ENCODE results near the gene TNS4. TPM values are rescaled to one million over a fixed set of nuclear protein-coding genes. Genes with fewer than 3 reads are reported as not detected.
A peak's percentile ranks its signal among the peaks of the same experiment; 100 is the strongest.

Gene TNS4
- total and polyA plus RNA-seq, 4 donors = 0.29 TPM; not detected in 3

GRCh38 chr17:40469805-40470675 is 31.4 kb downstream of the TNS4 start:
- Histone ChIP-seq H3K9me3 (ENCODE audit: control insufficient read depth, insufficient read depth, low read length) (peaks cover 2% of the 10 kb centered on the region), H3K4me3 (ENCODE audit: low read depth, low read length) (no peak overlapping the region), H3K27me3 (ENCODE audit: control insufficient read depth, insufficient read depth, low read length) (no peaks in the 10 kb centered on the region), H3K27ac (ENCODE audit: low read depth, low read length) (no peak overlapping the region), H3K36me3 (ENCODE audit: control insufficient read depth, insufficient read depth, low read length) (no peaks in the 10 kb centered on the region), H3K4me1 (ENCODE audit: control insufficient read depth, insufficient read depth, low read length) (peaks cover 16% of the 10 kb centered on the region)
- 86% methylated on average over 4 of the region's 4 CpGs for WGBS (ENCODE audit: insufficient coverage)
- no peak for DNase-seq (ENCODE audit: low read depth in 4 of 6, low spot score in 6 of 6)

GRCh38 chr17:40468560-40468959 is 32.9 kb downstream of the TNS4 start:
- no peak overlapping the region for H3K4me3 ChIP-seq (ENCODE audit: low read depth, low read length)
- WGBS (ENCODE audit: insufficient coverage) = 98% methylated on average over 7 of the region's 7 CpGs
- H3K27ac ChIP-seq (ENCODE audit: low read depth, low read length) = no peak overlapping the region
- H3K36me3 ChIP-seq (ENCODE audit: control insufficient read depth, insufficient read depth, low read length) = no peaks in the 10 kb centered on the region
- peaks cover 2% of the 10 kb centered on the region for H3K9me3 ChIP-seq (ENCODE audit: control insufficient read depth, insufficient read depth, low read length)
- no peak for DNase-seq (ENCODE audit: low read depth in 4 of 6, low spot score in 6 of 6)
- no peaks in the 10 kb centered on the region for H3K27me3 ChIP-seq (ENCODE audit: control insufficient read depth, insufficient read depth, low read length)
- H3K4me1 ChIP-seq (ENCODE audit: control insufficient read depth, insufficient read depth, low read length) = peaks cover 12% of the 10 kb centered on the region

- WGBS (ENCODE audit: insufficient coverage) = 94% methylated on average over 2 of the region's 2 CpGs
- no peak for DNase-seq (ENCODE audit: low read depth in 4 of 6, low spot score in 6 of 6)
- Histone ChIP-seq H3K27ac (ENCODE audit: low read depth, low read length) (no peak overlapping the region), H3K9me3 (ENCODE audit: control insufficient read depth, insufficient read depth, low read length) (peaks cover 2% of the 10 kb centered on the region), H3K4me1 (ENCODE audit: control insufficient read depth, insufficient read depth, low read length) (peaks cover 24% of the 10 kb centered on the region), H3K4me3 (ENCODE audit: low read depth, low read length) (no peak overlapping the region), H3K36me3 (ENCODE audit: control insufficient read depth, insufficient read depth, low read length) (no peaks in the 10 kb centered on the region), H3K27me3 (ENCODE audit: control insufficient read depth, insufficient read depth, low read length) (no peaks in the 10 kb centered on the region)
Measured at GRCh38 chr17:40467281-40467867, 34.0 kb downstream of the TNS4 start.

GRCh38 chr17:40466298-40466971 is 35.0 kb downstream of the TNS4 start:
- Histone ChIP-seq H3K27me3 (ENCODE audit: control insufficient read depth, insufficient read depth, low read length) (no peaks in the 10 kb centered on the region), H3K9me3 (ENCODE audit: control insufficient read depth, insufficient read depth, low read length) (no peaks in the 10 kb centered on the region), H3K4me1 (ENCODE audit: control insufficient read depth, insufficient read depth, low read length) (peaks cover 30% of the 10 kb centered on the region), H3K36me3 (ENCODE audit: control insufficient read depth, insufficient read depth, low read length) (no peaks in the 10 kb centered on the region), H3K4me3 (ENCODE audit: low read depth, low read length) (no peak overlapping the region), H3K27ac (ENCODE audit: low read depth, low read length) (no peak overlapping the region)
- 90% methylated on average over 6 of the region's 11 CpGs for WGBS (ENCODE audit: insufficient coverage)
- no peak for DNase-seq (ENCODE audit: low read depth in 4 of 6, low spot score in 6 of 6)

GRCh38 chr17:40464392-40464855 is 37.0 kb downstream of the TNS4 start:
- no peaks in the 10 kb centered on the region for H3K36me3 ChIP-seq (ENCODE audit: control insufficient read depth, insufficient read depth, low read length)
- H3K4me1 ChIP-seq (ENCODE audit: control insufficient read depth, insufficient read depth, low read length) = peaks cover 40% of the 10 kb centered on the region
- H3K27ac ChIP-seq (ENCODE audit: low read depth, low read length) = no peak overlapping the region
- H3K9me3 ChIP-seq (ENCODE audit: control insufficient read depth, insufficient read depth, low read length) = no peaks in the 10 kb centered on the region
- no peak for DNase-seq (ENCODE audit: low read depth in 4 of 6, low spot score in 6 of 6)
- no peaks in the 10 kb centered on the region for H3K27me3 ChIP-seq (ENCODE audit: control insufficient read depth, insufficient read depth, low read length)
- WGBS (ENCODE audit: insufficient coverage) = 94% methylated on average over 5 of the region's 5 CpGs
- H3K4me3 ChIP-seq (ENCODE audit: low read depth, low read length) = no peak overlapping the region

GRCh38 chr17:40463122-40463550 is 38.3 kb downstream of the TNS4 start:
- Histone ChIP-seq H3K27me3 (ENCODE audit: control insufficient read depth, insufficient read depth, low read length) (no peaks in the 10 kb centered on the region), H3K27ac (ENCODE audit: low read depth, low read length) (peak overlapping the region; percentile 67), H3K4me3 (ENCODE audit: low read depth, low read length) (no peak overlapping the region), H3K36me3 (ENCODE audit: control insufficient read depth, insufficient read depth, low read length) (no peaks in the 10 kb centered on the region), H3K9me3 (ENCODE audit: control insufficient read depth, insufficient read depth, low read length) (no peaks in the 10 kb centered on the region), H3K4me1 (ENCODE audit: control insufficient read depth, insufficient read depth, low read length) (peaks cover 50% of the 10 kb centered on the region)
- whole genome bisulfite sequencing (ENCODE audit: insufficient coverage) = 38% methylated on average over 9 of the region's 11 CpGs
- DNase-seq (ENCODE audit: low read depth in 4 of 6, low spot score in 6 of 6) = no peak

GRCh38 chr17:40462343-40463121 is 38.9 kb downstream of the TNS4 start:
- peaks cover 56% of the 10 kb centered on the region for H3K4me1 ChIP-seq (ENCODE audit: control insufficient read depth, insufficient read depth, low read length)
- H3K27me3 ChIP-seq (ENCODE audit: control insufficient read depth, insufficient read depth, low read length) = peaks cover 2% of the 10 kb centered on the region
- DNase-seq (ENCODE audit: low read depth in 4 of 6, low spot score in 6 of 6) = no peak
- WGBS (ENCODE audit: insufficient coverage) = 80% methylated on average over 9 of the region's 9 CpGs
- H3K4me3 ChIP-seq (ENCODE audit: low read depth, low read length) = no peak overlapping the region
- H3K27ac ChIP-seq (ENCODE audit: low read depth, low read length) = peak overlapping the region; percentile 67
- H3K36me3 ChIP-seq (ENCODE audit: control insufficient read depth, insufficient read depth, low read length) = no peaks in the 10 kb centered on the region
- no peaks in the 10 kb centered on the region for H3K9me3 ChIP-seq (ENCODE audit: control insufficient read depth, insufficient read depth, low read length)

GRCh38 chr17:40461732-40462342 is 39.6 kb downstream of the TNS4 start:
- H3K4me3 ChIP-seq (ENCODE audit: low read depth, low read length) = no peak overlapping the region
- H3K9me3 ChIP-seq (ENCODE audit: control insufficient read depth, insufficient read depth, low read length) = no peaks in the 10 kb centered on the region
- 69% methylated on average over 6 of the region's 12 CpGs for WGBS (ENCODE audit: insufficient coverage)
- no peak for DNase-seq (ENCODE audit: low read depth in 4 of 6, low spot score in 6 of 6)
- H3K4me1 ChIP-seq (ENCODE audit: control insufficient read depth, insufficient read depth, low read length) = peaks cover 56% of the 10 kb centered on the region
- peak overlapping the region; percentile 67 for H3K27ac ChIP-seq (ENCODE audit: low read depth, low read length)
- peaks cover 3% of the 10 kb centered on the region for H3K27me3 ChIP-seq (ENCODE audit: control insufficient read depth, insufficient read depth, low read length)
- peaks cover 3% of the 10 kb centered on the region for H3K36me3 ChIP-seq (ENCODE audit: control insufficient read depth, insufficient read depth, low read length)
